Activated CD4-positive, CD25-positive, alpha-beta regulatory T cell treated with anti-CD3 and anti-CD28 coated beads, Interleukin-2, amount 50 U/mL, for 72 hours (primary cell): ENCODE data around the gene CNOT1.
A peak's percentile ranks its signal among the peaks of the same experiment; 100 is the strongest.
"Not testable (repeated sequence)": the region's sequence is repeated elsewhere in the genome, so short reads cannot be mapped to it uniquely, and the experiment has no call there.

ENCODE experiments used
- DNase-seq: peaks from one replicate; pipeline ENCODE4 v3.0.0; 2021

The CNOT1 gene

DNA sequence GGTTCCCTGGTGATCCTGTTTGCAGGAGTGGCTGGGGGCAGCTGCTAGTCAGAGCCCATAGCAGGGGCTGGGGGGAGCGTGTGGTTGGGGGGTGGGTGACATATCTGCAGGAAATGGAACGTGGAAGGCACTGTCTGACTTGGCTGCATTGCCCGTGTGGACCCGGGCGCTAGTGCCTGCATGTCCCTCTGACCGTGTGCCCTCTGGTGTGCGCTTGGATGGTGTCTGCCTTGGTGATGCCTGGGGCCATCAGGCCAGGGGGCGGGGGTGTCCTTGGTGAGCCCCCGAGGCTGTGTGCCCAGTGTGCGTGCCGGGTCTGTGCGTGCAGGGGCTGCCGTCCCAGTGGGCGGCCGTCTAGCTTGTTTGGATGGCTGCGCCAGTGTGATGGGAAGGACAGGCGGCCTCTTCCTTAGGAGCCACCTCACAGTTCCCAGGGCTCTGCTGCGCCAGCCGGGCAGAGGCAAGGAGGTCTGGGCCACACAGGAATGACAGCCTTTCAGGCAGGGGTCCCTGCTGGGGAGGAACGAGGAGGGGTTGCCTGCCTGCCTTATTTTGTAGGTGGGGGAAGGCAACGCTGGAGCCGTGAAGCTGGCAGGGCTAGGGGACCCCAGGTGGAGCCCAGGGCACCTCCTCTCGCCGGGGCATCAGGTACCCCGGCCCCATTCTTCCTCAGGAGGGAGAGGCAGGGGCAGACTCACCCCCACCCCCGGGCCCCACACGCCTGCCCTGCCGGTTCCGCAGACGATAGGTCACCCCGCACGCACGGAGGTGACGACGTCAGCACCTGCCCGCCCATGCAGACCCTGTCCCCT, 129.0 kb downstream of the CNOT1 start:
- peak; percentile 34 for DNase-seq

DNA sequence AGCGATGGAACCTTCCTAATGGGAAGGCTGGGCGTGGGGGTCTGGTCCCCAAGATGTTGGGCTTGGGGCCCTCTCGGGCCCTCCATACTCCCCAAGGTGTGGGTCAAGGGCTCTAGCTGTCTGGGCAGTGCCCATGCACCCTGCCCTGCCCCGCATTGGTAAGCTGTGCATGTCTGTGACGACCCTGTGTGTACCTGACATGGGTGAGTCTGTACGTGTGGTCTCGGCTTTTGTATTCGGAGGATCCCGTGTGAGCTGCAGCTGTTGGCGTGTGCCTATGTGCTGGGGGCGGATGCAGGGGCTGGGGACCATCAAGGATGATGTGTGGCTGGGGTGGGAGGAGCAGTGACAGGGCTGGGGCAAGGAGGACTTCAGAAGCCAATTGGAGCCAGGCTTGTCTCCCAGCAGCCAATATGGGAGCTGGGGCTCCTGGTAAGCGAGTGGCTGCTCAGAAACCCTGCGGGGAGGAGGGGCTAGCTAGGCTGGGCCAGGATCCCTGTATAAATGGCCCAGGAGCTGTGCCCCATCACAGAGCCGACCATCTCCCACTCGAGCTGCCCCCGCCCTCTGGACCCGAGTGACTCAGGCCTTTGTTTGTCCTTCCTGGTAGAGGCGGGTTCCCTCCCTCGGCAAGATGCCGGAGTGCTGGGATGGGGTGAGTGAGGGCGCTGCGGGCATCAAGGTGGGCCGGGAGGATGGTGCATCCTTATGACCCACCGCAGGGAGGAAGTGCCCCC, 129.8 kb downstream of the CNOT1 start, which contains the start of gene NDRG4:
Gene NDRG4 (plus strand): TSS at position 529 of the 737 bp plus-strand sequence. CDS start 106 bp downstream, at position 635.
- DNase-seq: peak; percentile 30

DNA sequence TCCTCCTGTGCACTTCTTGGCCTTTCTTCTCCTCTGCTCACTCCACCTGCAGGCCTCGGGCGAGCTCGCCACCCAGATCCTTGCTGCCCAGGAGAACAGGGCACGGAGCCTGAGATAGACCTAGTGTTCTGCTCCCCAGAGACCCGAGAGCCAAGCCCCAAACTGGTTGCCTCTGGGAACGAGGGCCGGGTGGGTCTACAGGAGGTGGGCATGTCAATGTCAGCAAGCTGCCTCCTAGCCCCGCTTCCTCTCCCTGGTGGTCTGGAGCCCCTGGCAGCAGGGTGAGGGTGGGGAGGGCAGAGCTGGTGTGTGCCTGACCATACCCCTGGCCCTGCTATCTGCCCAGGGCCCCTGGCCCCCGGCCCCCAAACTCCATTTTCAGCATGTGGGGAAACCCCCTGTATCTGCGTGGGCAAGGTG, 130.5 kb downstream of the CNOT1 start:
- no peak for DNase-seq

DNA sequence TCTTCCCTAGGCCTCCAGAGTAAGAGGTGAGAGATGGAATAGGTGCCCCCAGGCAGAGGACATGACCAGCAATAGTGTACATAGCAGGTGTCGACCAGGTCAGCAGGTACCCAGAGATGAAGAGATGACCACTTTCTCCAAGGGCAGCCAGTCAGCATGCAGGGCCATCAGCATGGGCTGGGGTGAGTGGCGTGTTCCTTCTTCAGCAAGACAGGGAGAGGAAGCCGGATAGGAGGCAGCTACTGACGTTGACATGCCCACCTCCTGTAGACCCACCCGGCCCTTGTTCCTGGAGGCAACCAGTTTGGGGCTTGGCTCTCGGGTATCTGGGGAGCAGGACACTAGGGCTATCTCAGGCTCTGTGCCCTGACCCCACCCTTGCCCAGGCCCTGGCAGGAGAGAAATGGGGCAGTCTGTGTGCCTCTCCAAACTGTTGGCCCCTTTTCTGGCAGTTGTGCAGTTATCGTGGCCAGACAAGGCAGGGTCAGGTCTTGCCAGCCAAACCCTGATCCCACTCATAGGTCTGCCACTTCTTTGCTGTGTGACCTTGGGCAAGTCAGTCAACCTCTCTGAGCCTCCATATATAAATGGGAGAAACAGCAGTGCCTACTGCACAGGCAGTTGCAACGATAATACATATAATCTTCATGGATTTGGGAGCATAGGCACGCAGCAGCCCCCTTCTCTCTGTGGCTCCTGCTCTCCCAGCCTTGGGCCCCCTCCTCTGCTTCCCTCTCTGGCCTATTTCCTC, 131.1 kb downstream of the CNOT1 start:
- DNase-seq: no peak

DNA sequence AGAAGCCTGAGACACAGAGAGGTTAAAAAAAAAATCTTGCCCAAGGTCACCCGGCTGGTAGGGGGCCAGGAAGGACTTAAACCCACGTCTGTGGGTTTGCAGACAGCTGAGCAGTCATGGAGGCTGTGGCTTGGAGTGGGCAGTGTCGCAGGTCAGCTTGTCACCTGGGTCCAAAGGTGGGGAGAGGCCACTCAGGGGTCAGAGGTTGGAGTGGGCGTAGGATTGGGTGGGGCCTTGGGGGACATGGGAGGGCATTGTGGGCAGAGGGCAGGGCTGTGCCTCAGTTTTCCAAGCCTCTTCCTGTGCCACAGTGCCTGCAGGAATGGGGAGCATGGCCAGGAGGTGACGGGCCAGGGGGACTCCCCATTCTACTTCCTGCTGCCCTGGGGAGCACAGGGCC, 131.7 kb downstream of the CNOT1 start:
- no peak for DNase-seq

DNA sequence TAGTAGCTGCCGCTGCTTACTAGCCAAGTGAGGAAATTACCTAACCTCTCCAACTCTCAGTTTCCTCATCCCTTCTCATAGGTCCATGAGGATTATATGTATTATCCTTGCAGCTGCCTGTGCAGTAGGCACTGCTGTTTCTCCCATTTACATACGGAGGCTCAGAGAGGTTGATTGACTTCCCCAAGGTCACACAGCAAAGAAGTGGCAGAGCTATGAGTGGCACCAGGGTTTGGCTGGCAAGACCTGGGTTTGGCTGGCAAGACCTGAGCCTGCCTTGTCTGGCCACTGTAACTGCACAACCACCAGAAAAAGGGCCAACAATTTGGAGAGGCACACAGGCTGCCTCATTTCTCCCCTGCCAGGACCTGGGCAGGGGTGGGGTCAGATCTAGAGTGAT, 132.2 kb downstream of the CNOT1 start:
- no peak for DNase-seq

DNA sequence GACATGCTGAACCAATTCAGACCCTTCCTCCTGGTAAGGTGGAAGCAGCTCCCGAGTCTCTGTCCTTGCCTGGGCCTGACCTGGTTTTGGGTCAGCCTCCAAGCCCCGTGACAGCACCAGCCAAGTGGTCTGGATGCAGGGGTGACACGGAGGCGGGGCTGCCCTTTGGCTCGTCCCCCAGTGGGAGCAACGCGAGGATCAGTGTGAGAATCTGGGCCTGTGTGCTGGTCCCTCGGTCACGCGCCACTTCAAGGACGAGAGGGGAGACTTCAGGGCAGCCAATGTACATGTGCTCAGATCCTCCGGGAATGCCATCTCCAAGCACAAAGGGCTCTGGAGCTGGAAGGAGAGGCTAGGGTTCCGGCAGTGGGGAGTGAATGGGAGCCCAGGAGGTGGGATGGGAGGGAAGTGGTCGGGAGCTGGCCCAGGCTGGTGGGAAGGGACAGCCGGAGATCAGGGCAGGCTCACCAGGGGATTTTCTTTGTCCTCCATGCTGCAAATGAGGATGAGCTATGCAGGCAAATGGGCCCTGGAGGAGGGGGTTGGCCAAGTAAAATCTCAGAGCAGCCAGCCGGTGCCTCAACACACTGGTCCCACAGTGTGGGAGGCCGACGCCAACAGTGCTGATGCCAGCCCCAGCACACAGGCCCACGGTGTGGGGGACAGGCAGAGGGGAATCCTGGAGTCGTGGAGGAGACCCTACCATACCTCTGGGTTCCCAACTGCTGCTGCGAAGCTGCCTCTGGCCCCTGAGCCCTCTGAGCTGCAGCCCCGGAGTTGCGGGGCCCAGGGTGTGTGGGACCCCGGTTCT, 133.9 kb downstream of the CNOT1 start:
- no peak for DNase-seq

DNA sequence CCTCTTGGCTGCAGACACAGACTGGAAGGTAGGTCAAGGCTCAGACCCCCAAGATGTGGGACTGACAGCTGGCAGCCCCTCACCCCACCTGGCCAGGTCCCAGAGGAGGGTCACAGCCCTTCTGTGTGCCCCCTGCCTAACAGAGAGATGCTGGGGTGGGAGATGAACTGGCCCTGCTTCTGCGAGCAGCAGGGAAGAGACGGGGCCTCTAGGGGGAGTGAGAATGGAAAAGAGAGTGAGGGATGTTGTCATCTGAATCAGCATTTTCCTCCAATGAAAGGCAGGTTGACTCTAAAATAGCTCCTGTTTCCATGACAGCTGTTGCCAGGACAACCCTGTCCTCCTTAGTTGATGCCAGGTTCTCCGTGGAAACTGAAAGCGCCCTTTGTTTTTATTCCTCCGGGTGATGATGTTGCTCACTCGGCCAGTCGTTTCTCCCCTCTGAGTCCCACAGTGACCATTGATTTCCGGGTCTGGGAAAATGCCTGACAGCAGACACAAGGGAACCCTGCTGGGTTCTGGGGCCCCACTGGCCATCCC, 134.6 kb downstream of the CNOT1 start:
- no peak for DNase-seq

DNA sequence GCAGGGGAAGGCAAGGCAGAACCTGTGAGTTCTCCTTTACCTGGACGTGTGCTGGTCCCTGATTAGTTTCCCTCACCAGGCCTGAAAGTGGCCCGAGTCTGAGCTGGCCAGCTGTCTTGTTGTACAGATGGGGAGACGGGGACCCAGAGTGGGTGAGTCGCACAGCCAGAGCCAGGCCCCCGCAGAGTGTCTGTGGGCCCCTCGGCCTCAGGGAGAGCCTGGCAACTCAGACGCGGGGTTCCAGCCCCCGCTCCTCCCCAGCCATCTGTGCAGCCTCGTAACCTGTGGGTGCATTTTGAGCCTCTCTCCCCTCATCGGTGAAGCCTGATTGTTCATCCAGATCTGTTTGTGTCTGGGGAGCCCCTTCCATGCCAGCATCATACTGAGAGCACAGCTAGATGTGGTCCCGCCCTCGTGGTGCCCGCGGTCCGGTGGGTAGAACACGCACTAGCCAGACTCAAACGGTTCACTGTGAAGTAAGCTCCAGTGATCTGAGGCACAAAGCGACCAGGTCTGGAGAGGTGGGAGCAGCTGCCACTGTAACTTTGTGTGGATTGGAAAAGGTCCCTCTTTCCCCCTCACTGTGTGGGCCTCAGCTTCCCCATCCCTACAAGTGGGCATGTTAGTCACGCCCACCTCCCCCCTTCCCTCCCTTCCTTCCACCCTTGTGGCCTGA, 135.7 kb downstream of the CNOT1 start:
- no peak for DNase-seq

DNA sequence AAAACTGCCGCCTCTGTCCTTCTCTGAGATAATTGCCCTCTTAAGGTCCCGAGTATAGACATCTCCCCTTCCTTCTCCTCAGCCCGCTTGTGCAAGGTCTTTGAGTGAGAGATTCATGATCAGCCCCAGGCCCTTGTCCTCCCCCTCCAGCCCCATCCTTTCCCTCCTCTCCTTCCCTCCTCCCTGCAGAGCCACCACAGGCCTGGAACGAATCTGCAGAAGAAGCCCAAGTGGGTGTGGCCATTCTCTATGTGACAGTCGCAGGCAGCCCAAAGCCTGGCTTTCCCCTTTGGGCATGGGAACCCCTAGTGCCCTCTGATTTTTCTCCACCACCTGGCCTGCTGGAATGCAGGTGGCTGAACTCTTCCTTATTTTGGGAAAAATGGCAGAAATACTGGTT, 136.9 kb downstream of the CNOT1 start:
- DNase-seq: no peak

DNA sequence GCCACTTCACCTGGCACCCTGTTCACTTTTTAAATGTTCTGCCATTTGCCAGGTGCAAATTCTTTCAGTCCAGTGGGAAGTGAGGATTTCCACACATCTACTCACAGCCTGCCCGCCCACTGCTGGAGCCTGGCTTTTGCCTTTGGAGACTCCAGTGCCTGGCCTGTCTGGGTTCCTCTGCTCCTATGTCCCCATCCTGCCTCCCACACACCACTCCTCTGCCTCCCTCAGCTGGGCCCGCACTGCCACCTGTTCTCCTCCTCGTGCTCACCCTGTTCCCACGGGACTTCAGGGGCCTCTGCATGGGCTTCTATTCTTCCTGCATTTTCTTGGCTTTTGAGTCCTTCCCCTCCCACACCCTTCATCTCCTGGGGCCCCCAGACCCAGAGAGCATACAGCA, 137.6 kb downstream of the CNOT1 start:
- DNase-seq: no peak

DNA sequence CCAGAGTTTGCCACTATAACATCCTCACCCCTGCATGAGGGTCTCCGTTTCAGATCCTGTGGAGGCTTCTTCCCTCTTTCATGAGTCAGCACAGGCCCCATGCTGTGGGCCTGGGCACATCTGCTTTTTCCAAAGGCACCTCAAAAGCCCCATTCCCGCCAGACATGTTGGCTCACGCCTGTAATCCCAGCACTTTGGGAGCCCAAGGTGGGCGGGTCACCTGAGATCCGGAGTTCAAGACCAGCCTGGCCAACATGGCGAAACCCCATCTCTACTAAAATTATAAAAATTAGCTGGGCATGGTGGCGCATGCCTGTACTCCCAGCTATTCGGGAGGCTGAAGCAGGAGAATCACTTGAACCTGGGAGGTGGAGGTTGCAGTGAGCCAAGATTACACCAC, 139.1 kb downstream of the CNOT1 start:
- DNase-seq: not testable (repeated sequence)

DNA sequence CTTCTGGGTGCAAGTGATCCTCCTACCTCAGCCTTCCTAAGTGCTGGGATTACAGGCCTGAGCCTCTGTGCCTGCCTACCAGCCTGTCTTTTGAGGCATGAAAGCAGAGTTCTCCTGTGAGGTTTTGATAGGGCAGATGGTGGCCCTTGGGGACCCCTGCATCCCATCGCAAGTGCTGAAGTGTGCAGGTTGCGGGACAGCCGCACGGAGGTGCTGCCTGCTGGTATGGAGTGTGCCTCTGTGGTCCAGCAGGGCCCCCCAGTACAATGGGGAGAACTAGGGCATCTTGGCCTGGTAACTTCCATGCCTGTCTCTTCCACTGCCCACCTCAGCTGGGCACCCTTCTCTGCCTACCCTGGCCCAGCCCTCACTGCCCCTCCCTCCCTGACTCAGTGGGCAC, 139.6 kb downstream of the CNOT1 start:
- DNase-seq: no peak

DNA sequence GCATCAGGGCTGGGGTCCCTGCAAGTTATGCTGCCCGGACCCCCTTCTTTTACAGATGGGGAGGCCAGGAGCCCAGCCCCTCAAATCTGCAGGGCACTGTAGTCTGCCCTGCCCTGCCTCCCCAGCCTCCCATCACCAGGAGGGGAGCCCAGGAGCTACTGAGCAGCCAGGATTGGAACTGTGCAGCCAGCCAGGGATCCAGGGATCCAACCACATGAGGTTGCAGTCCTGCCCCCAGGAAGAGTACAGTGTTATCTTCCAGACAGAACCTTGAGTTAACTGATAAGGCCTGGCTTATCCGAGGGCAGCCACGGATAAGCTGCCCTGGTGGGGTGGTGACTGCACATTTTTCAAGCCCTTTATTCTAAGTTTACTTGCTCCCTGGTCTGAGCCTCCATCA, 141.1 kb downstream of the CNOT1 start:
- no peak for DNase-seq

DNA sequence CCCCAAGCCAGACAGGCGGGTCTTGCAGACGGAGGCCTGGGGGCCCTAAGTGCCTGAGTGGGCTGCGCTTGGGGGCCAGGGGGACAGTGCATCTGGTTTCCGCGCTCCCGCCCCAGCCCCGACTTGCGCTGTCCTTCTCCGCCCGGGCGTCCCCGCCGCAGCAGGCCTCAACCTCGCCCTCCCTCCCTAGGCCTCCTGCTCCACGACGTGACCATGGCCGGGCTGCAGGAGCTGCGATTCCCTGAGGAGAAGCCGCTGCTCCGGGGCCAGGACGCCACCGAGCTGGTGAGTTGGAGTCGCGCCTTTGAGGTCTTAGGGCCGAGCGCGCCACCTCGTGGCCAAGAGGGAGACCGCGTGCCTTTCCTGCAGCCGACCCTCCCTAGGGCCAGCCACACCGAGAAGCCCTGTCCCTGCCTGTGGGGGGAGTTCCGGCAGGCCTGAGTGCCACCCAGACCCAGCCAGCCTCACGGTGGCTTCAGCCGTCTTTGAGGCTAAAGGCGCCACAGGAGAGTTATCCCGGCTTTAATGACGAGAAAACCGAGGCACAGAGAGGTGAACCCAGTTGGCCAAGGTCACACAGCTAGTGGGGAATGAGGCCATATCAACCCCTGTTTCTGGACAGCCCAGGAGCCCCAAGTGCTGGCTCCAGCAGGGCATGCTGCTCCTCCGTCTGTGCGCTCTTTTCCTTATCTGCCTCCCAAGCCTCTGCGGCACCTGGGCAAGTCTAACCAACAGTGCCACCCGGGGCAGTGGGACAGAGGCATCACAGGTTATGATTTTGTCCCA, 141.9 kb downstream of the CNOT1 start:
- peak; percentile 80 for DNase-seq

DNA sequence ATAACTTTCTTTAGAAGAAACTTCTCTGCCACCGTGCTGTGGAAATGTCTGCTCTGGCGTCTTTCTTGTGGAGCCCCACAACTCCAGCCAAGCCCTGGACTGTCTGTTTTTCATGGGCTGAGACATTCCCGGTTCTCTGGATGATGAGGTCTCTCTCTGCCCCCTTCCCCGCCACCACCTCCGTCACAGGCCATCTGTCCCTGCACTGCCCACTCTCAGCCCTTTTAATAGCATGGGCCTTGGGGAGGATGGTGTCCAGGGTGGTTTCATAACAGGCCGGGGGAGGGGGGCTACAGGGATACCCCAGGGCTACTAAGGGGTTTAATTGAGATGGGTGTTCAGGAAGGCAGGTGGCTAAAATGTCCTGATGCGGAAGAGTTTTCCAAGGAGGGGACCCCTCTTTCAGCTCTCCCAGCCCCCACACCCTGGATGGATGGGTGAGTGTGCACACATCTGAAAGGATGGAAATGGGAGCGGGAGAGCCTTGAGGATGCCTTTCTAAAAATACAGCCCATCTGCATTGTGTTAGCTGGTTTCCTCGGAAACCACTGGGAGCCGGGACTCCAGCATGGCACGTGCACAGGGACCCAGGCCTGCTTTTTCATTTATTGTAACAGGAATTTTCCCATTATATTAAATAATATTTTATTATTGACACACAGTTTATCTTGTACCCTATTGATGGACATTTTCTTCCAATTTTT, 144.3 kb downstream of the CNOT1 start:
- DNase-seq: no peak

DNA sequence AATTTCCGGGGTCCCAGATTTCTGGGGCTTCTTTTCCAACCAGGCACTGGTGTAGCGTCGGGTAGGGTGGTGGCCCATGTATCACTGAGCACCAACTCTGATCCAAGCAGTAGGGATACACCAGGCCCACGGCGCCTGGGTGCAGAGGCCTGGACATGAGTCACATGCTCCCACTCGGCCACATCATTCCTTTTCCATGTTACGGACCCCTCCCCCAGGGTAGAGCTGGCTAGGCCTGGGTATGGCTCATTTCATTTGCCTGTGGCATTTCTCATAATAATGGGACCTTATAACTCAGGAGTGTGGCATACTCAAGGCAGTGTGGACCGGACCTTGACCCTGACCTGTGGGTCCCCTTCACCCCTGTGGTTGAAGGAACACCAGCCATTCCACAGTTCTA, 147.7 kb downstream of the CNOT1 start:
- DNase-seq: no peak

DNA sequence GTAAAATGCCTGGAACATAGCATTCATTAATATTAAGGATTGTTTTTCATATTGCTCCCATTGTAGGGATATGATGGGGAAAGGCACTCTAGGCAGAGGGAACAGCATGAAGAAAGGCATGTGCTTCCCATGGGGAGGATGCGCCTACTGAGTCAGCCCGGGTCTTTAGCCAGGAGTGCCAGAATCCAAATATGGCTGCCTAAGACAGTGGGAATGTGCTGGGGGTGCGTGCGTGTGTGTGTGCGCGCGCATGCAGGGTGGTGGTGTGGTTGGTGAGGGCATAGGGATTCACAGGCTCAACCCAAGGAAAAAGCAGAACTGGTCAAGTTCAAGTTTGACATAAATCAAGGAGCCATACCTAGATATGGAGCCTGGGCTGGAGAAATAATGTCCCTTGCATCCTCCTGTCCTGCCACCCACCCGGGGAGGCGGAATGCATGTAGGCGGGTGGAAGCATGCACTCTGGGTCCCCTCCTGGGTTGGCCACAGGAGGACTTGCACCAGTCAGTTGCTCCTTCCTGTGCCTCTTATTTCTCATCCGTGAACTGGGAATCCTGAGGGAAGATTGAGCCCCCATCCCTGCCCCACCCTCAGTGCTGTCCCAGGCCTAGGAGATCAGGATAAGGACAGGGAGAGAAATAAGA, 148.3 kb downstream of the CNOT1 start:
- DNase-seq: no peak

DNA sequence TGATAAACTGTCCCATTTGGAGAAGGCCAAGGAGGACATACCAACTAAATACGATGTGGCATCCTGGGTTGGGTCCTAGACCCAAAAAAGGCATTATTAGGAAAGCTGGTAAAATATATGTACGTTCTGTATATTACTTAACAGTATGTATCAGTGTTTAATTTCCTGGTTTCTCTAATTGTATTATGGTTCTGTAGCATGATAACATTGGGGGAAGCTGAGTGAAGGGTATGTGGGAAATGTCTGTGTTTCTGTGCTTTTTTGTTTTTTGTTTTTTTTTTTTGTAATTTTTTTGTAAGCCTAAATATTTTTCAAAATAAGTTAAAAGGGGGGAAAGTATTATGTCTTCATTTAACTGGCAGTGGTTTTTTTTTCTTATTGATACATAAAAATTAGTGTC, 151.2 kb downstream of the CNOT1 start:
- no peak for DNase-seq

DNA sequence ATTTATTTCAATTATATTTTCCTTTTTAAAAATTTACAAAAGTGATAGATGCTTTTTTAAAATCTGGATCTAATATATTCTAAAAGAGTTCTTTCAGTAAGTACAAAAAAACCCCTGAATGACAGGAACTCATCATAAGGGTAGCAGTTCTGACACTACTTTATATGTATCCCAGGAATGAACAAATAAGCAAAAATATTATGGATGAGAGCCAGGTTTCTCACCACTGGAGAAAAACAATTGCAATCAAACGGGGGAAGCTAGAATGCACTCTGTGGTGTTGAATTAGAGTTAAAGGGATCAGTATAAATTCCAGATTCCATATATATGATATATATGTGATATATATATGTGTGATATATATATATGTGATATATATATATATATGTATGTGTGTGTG, 152.8 kb downstream of the CNOT1 start:
- DNase-seq: no peak
